Measurements from ENCODE around the gene LPP.

Gene LPP

GRCh38 chr3:188320757-188321156, 166.8 kb downstream of the LPP start:
- TF ChIP-seq CTCF (IDR thresholded peaks at IDR 0.05) = no peak
- no peak for TF ChIP-seq ZFX (IDR thresholded peaks at IDR 0.05; ENCODE audit: borderline replicate concordance)
- H3K27ac ChIP-seq = no peak overlapping the region

- H3K27ac ChIP-seq = no peak overlapping the region
- no peak for TF ChIP-seq ZFX (IDR thresholded peaks at IDR 0.05; ENCODE audit: borderline replicate concordance)
- no peak for TF ChIP-seq CTCF (IDR thresholded peaks at IDR 0.05)
Observed at GRCh38 chr3:188321258-188321657, 167.3 kb downstream of the LPP start.

GRCh38 chr3:188322135-188322887, 168.4 kb downstream of the LPP start:
- TF ChIP-seq ZFX (IDR thresholded peaks at IDR 0.05; ENCODE audit: borderline replicate concordance) (no peak), CTCF (IDR thresholded peaks at IDR 0.05) (no peak)
- no peak overlapping the region for H3K27ac ChIP-seq

- H3K27ac ChIP-seq = no peak overlapping the region
- TF ChIP-seq ZFX (IDR thresholded peaks at IDR 0.05; ENCODE audit: borderline replicate concordance) = no peak
- no peak for TF ChIP-seq CTCF (IDR thresholded peaks at IDR 0.05)
Observed at GRCh38 chr3:188323067-188323842, 169.3 kb downstream of the LPP start.

- no peak overlapping the region for H3K27ac ChIP-seq
Observed at GRCh38 chr3:188326111-188326510, 172.2 kb downstream of the LPP start.

GRCh38 chr3:188326968-188327367, 173.0 kb downstream of the LPP start:
- H3K27ac ChIP-seq = no peak overlapping the region
- no peak for TF ChIP-seq CTCF (IDR thresholded peaks at IDR 0.05)
- no peak for TF ChIP-seq ZFX (IDR thresholded peaks at IDR 0.05; ENCODE audit: borderline replicate concordance)

More at GRCh38 chr3:188326111-188326510, 172.2 kb downstream of the LPP start:
- TF ChIP-seq CTCF (IDR thresholded peaks at IDR 0.05) (no peak), ZFX (IDR thresholded peaks at IDR 0.05; ENCODE audit: borderline replicate concordance) (no peak)

- no peak overlapping the region for H3K27ac ChIP-seq
- TF ChIP-seq ZFX (IDR thresholded peaks at IDR 0.05; ENCODE audit: borderline replicate concordance) (no peak), CTCF (IDR thresholded peaks at IDR 0.05) (no peak)
Observed at GRCh38 chr3:188327433-188327832, 173.5 kb downstream of the LPP start.

Measured in 22Rv1 (cell line).